ENCODE results near the gene HRNR. TPM values are rescaled to one million over a fixed set of nuclear protein-coding genes. Genes with fewer than 3 reads are reported as not detected.

HRNR gene
- polyA plus RNA-seq, 3 donors: not detected

GRCh38 chr1:152191711-152192110 lies 32.3 kb downstream of the HRNR start:
- peaks cover 0 to 15% of the 10 kb centered on the region in 2 donors for H3K27me3 ChIP-seq (ENCODE audit: control insufficient read depth in 2 of 2, insufficient read depth in 2 of 2, low read length in 2 of 2)
- H3K27ac Mint-ChIP-seq: no peak overlapping the region
- intact Hi-C loops (cut with micrococcal nuclease): loop anchor here in 1 of 2 donors (2.0 to 5.0 kb wide), 2 partner anchors 251 to 267 kb away; no protein-coding TSS in a partner anchor
- H3K27ac ChIP-seq (ENCODE audit: low read depth in 1 of 2, low read length in 2 of 2): no peak overlapping the region
- peaks cover 23% of the 10 kb centered on the region for H3K4me1 Mint-ChIP-seq
- H3K9me3 ChIP-seq (replicated peaks in 1 of 2; ENCODE audit: control insufficient read depth in 1 of 2, insufficient read depth in 1 of 2, low read length in 2 of 2): no peaks in the 10 kb centered on the region
- no peaks in the 10 kb centered on the region for H3K79me2 ChIP-seq (ENCODE audit: insufficient read depth, low read length)
- no peak overlapping the region for H3K4me2 ChIP-seq (replicated peaks; ENCODE audit: extremely low read depth, low read length, poor library complexity, severe bottlenecking)
- H3K27me3 Mint-ChIP-seq (ENCODE audit: low read depth in 3 of 3): peaks cover 14 to 32% (median 18%) of the 10 kb centered on the region in 3 donors
- peaks cover 0 to 10% (median 4%) of the 10 kb centered on the region in 7 donors for H3K9me3 Mint-ChIP-seq
- DNase-seq: no peak
- no peak overlapping the region for H3K4me3 ChIP-seq (replicated peaks in 1 of 3; ENCODE audit: low read depth in 2 of 3, low read length in 3 of 3)
- H4K20me1 ChIP-seq (ENCODE audit: insufficient read depth, low read length): no peaks in the 10 kb centered on the region
- TF ChIP-seq CTCF (IDR thresholded peaks at IDR 0.05): no peak
- peak overlapping the region in 1 of 2 donors; percentile 8 for H3K4me3 Mint-ChIP-seq
- no peaks in the 10 kb centered on the region for H3K36me3 ChIP-seq (replicated peaks in 1 of 2; ENCODE audit: control insufficient read depth in 1 of 2, insufficient read depth in 2 of 2, low read length in 2 of 2)
- H3K4me1 ChIP-seq (ENCODE audit: control insufficient read depth in 1 of 2, insufficient read depth in 2 of 2, low read length in 2 of 2): peaks cover 15 to 20% of the 10 kb centered on the region in 2 donors
- no peak overlapping the region for H2AFZ ChIP-seq (ENCODE audit: insufficient read depth, low read depth, low read length, poor library complexity, severe bottlenecking)
- H3K36me3 Mint-ChIP-seq: no peaks in the 10 kb centered on the region
- H3K9ac ChIP-seq (ENCODE audit: insufficient read depth, low read length, poor library complexity, severe bottlenecking): no peak overlapping the region

GRCh38 chr1:152191260-152191659 lies 32.7 kb downstream of the HRNR start:
- no peak for DNase-seq
- intact Hi-C loops (cut with micrococcal nuclease): loop anchor here in 1 of 2 donors (2.0 to 5.0 kb wide), 2 partner anchors 251 to 268 kb away; no protein-coding TSS in a partner anchor
- H3K36me3 Mint-ChIP-seq: no peaks in the 10 kb centered on the region
- Histone ChIP-seq H3K4me3 (replicated peaks in 1 of 3; ENCODE audit: low read depth in 2 of 3, low read length in 3 of 3) (no peak overlapping the region), H4K20me1 (ENCODE audit: insufficient read depth, low read length) (no peaks in the 10 kb centered on the region), H3K9me3 (replicated peaks in 1 of 2; ENCODE audit: control insufficient read depth in 1 of 2, insufficient read depth in 1 of 2, low read length in 2 of 2) (no peaks in the 10 kb centered on the region), H3K79me2 (ENCODE audit: insufficient read depth, low read length) (no peaks in the 10 kb centered on the region), H3K36me3 (replicated peaks in 1 of 2; ENCODE audit: control insufficient read depth in 1 of 2, insufficient read depth in 2 of 2, low read length in 2 of 2) (no peaks in the 10 kb centered on the region), H3K9ac (ENCODE audit: insufficient read depth, low read length, poor library complexity, severe bottlenecking) (no peak overlapping the region), H3K4me2 (replicated peaks; ENCODE audit: extremely low read depth, low read length, poor library complexity, severe bottlenecking) (no peak overlapping the region), H2AFZ (ENCODE audit: insufficient read depth, low read depth, low read length, poor library complexity, severe bottlenecking) (no peak overlapping the region), H3K27me3 (ENCODE audit: control insufficient read depth in 2 of 2, insufficient read depth in 2 of 2, low read length in 2 of 2) (peaks cover 0 to 15% of the 10 kb centered on the region in 2 donors), H3K4me1 (ENCODE audit: control insufficient read depth in 1 of 2, insufficient read depth in 2 of 2, low read length in 2 of 2) (peaks cover 15 to 20% of the 10 kb centered on the region in 2 donors), H3K27ac (ENCODE audit: low read depth in 1 of 2, low read length in 2 of 2) (no peak overlapping the region)
- WGBS (ENCODE audit: insufficient coverage): 80% methylated on average over 4 of the region's 5 CpGs
- H3K27ac Mint-ChIP-seq: no peak overlapping the region
- peak overlapping the region in 1 of 2 donors; percentile 8 for H3K4me3 Mint-ChIP-seq
- no peak for TF ChIP-seq CTCF (IDR thresholded peaks at IDR 0.05)
- peaks cover 0 to 7% (median 0%) of the 10 kb centered on the region in 7 donors for H3K9me3 Mint-ChIP-seq
- peaks cover 23% of the 10 kb centered on the region for H3K4me1 Mint-ChIP-seq
- peaks cover 14 to 32% (median 18%) of the 10 kb centered on the region in 3 donors for H3K27me3 Mint-ChIP-seq (ENCODE audit: low read depth in 3 of 3)
